Measurements from ENCODE around the gene LRRFIP1.
"Not testable (repeated sequence)": the region's sequence is repeated elsewhere in the genome, so short reads cannot be mapped to it uniquely, and the experiment has no call there.

Gene LRRFIP1

DNA sequence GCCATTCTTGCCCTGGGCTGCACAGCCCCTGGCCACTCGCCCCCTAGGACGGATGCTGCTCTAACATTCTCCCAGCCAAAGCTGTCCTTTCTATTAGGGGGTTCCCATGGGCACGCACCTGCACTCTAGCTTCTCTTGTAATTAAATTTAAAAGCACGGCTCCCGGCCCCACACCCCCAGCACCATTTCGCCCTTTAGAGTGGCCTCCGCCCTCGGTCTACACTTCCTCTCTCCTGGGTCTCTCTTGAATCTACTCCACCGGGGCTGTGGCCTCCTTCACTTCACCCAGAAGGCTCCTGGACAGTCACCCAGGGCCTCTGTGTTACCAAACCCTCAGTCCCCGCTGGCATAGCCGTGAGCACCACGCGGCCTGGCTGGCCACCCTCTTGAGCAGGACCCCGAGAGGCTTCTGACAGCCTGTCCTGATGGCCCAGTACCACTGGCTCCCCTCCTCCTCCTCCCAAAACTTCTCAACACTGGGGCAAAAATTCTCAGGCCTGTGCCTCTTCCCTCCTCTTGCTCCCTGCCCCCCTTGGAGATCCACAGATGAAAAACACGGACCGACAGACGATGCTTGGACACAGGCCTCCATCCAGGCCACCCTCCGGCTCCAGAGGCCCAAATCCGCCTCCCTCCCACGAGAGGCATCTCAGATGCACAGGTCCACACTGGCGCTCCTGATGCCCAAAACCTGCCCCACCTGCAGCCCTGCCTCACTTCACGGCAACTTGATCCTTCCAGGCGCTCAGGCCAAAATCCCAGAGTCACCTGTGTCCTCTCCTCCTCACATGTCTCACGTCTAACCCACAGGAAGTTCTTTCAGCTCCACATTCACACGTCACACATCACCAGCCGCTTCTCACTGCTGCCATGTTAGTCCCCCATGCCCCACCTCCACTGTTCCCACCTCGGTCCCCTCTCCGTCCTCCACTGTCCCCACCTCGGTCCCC, 29.9 kb upstream of the LRRFIP1 start:
- DNase-seq = no peak

DNA sequence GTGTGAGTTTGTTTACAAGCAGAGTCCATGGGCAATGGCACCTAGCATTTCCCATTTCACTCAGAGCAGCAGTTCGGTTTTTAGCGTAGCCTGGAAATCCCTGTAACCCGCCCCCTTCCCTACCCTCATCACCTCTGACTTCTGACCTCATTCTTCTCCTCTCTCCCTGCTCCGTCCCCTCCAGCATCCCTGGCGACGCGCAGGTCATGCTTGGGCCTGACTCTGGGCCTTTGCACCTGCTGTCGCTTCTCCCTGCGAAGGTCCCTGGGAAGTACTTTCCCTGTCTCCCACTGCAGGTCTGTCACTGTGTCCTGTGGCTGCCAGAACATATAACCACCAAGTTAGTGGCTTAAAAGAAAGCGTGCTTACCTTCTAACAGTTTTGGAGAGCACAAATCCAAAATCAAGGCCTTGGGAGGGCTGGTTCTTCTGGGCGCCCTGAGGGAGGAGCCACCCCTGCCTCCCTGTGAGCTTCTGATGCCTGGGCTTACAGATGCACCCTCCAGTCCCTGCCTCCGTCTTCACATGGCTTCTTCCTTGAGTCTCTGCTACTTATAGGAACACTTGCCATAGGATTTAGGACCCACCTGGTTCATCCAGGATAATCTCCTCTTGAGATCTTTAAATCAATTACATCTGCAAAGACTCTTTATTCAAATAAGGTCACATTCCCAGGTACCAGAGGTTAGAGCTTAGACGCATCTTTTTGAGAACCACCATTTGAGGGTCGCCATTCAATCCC, 28.7 kb upstream of the LRRFIP1 start:
- DNase-seq = no peak

DNA sequence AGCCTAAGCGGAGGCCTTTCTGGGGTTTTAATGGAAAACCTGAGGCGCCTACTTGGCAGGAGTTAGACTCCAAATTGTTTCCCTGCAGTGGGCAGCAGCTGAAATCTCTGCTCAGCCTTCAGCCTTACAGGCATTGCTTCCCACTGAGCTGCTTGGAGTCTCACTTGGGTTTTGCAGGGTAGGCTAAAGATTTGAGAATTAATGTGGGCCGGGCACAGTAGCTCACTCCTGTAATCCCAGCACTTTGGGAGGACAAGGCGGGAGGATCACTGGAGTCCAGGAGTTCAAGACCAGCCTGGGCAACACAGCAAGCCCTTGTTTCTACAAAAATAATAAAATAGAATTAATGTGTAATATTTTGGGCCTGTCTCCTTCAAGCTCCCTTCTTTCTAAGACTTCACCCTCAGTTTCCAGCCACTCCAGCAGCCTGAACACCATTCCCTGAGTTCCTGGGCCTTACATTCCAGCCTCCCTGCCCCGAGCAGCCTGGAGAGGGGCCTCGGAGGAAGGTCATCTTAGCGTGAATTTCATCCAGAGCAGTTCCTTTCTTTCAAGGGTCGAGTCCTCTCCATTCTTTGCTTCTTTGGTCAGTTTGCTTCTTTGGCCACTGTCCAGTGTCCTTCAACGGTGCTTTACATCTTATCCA, 27.8 kb upstream of the LRRFIP1 start:
- no peak for DNase-seq

DNA sequence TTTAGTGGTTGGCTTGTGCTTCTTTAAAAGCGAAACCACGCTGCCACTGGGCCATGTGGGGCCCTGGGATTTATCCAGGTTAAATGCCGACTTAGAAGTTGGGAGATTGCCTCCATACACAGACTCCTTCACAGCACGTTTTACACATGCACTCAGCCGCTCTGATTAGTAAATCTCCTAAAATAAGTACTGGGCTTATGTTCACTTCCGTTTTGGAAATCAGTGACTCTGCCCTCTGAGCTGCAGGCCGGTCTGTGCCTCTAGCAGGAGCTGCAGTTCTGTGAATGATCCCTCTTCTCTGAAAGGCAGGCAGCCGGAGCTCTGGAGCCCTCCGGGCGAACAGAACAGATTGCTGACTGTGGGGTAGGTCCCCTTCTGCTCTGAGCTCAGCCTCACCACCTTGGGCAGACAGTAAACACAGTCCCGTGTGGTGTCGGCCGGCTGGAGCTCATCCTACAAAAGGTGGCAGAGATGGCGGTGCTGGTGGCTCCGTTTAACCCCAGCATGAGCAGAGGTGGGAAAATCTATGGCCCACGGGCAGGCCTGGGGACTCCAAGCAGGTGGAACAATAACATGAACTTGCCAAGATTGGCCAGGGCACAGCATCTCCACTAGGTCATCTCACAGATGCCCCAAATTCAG, 27.1 kb upstream of the LRRFIP1 start:
- DNase-seq = no peak

DNA sequence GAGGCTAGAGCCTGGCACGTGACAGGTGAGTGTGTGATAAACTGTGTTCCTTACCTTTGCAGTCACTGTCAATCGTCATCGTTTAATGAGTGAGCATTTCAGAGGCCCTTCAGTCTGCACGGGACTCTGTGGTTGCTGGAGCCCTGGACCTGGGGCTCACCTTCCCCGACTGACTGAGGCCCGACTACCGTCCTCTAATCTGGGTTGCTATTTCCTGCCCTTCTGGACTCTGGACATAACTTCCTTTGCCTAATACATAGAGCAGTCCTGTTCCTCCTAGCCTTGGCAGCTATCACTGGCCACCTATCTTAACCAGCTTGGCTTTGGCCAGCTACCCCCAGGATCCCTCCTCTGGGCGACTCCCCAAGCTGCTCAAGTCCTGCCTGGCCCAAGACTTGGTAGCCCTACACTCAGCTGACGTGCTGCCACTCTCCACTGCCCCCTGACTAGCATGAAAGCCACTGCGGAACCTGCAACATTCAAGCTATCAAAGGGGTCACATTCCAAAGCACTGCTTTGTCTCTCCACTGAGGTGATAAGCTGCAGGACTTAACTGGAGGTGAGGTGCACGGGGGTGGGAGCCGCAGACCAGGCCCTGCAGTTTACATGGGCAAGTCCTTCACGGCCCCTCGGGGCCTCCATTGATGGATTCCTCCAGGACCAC, 25.8 kb upstream of the LRRFIP1 start:
- DNase-seq = no peak

DNA sequence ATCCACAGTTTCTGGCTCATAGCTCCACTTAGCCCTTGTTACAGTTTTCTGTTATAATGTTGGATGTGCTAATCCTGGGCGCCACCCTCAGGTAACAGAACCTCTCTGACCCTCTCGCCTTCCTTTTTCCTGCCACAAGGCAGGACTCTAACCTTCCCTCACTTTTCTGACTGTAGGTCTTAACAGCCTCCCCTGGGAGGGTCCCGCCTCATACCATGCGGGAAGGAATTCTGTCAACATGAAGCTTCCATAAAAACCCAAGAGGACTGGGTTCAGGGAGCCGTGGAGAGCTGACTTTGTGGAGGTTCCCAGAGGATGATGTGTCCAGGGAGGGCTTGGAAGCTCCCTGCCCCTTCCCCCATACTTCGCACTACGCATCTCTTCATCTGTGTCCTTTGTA, 25.0 kb upstream of the LRRFIP1 start:
- no peak for DNase-seq

DNA sequence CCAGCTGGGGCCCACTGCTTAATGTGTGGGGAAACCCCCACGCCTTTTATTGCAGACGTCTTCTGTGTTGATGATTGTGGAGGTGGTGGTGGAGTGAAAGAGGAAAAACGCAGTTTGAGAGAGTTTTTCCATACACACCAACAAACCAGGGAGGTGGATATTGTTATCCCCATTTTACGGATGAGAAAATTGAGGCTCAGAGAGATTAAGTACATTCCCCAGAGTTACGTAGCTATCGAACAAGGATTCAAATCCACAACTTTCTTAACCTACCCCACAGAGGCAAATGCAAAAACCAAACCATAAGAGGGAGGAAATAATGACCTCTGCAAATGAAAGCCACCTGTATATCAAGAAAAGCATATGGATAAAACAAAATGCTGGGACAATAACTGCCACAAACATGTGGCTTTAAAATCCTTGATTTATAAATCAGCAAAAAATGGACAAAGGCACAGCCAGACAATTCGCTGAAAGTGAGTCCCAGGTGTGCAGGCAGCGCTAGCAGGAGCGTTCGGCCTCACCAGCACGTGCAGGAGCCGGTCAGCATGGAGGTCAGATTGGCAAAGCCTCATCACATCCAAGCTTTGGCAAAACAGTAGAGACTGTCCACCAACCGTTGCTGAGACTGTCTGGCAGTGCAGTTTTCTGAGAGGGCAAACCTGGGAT, 24.2 kb upstream of the LRRFIP1 start:
- no peak for DNase-seq

DNA sequence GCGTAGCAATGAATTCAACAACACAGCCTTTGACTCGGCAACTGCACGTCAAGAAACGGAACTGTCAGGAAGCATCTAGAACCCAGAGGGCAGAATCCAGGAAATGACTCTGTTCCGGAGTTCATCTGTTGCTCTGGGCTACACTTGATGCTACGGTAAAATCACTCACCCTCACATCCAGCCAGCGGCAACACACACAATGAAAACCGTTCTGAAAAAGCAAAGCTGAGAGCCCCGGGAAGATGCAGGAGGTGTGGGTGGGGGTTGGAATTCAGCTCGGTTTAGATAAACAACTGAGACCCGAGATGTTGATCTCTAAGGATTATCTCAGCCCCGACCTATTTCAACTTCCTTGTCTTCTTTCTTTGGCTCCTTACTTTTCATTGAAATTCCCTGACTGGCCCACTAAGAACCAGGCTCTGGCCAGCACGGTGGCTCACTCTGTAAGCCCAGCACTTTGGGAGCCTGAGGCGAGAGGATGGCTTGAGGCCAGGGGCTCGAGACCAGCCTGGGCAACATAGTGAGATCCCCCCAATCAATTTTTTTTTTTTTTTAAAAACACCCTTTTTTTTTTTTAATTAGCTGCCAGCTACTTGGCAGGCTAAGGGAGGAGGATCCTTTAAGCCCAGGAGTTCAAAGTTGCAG, 23.5 kb upstream of the LRRFIP1 start:
- DNase-seq = peak; percentile 41

DNA sequence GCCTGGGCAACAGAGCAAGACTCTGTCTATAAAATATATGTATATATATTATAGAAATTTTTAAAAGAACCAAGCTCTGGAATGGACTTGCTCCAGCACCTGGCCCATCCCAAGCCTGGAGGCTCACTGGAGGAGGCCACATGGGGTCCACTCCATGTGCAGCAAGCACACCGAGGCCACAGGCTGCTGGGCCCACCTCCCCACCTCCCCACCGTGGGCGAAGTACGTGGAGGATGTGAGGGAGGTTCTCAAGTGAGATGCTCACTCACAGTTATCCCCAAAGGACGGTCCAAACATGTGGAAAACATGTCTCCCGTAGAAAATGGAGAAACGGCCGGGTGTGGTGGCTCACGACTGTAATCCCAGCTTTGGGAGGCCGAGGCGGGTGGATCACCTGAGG, 23.0 kb upstream of the LRRFIP1 start:
- DNase-seq = no peak

DNA sequence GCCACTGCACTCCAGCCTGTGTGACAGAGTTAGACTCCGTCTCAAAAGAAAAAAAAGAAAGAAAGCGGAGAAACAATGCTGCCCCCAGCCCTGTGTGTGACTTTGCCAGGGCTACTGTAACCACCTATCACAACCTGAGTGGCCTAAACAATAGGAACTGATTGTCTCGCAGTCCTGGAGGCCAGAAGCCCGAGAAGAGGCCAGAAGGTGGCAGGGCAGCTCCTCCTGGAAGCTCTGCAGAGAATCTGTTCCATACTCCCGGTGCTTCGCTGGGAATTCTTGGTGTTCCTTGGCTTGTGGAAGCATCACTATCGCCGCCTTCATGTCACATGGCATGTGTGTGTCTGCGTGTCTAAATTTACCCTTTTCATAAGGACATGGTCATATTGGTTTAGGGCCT, 22.4 kb upstream of the LRRFIP1 start:
- no peak for DNase-seq

DNA sequence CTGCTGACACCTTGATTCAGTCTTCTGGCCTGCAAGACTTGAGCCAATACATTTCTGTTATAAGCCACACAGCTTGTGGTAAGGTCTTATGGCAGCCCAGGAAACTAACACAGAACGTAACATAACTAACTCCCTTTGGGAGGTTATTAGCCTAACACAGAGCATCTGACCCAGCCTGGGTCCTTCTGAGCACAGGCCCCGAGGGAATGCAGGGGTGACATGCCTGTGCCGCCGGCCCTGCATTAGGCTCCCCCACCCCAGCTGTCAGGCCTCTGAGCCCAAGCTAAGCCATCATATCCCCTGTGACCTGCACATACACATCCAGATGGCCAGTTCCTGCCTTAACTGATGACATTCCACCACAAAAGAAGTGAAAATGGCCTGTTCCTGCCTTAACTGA, 20.9 kb upstream of the LRRFIP1 start:
- not testable (repeated sequence) for DNase-seq

DNA sequence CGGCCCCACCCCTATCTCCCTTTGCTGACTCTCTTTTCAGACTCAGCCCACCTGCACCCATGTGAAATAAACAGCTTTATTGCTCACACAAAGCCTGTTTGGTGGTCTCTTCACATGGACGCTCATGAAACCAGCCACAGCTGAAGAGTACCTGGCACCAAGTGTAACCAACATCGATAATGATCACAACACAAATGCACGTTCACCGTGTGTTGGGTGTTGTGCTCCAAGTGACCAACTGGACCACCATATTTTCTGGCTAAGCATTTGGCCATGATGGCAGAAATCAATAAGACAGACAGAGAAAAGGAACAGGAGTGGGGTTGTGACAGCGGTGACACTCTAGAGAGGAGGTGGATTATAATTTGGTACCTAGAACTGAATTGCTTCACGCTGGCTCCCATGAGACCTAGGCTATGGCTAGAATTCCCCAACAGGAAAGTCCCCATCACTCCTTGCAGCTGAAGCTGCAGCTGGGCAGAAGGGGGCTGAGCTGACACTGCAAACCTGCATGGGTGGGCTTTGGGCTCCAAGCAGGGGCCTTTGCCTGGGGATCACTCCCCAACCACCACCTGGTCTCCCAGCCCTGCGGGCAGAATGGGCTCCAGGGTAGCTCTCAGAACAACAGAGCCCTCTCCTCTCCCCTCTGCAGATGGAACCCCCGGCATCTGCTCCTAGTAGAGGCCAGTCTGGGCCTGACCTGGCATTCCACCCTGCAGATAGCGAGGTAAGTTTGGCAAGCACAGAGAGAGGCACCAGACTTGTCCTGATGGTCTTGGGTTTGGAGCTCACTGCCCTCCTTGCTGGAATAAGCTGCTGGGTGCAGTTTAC, 14.6 kb upstream of the LRRFIP1 start:
- DNase-seq = no peak

DNA sequence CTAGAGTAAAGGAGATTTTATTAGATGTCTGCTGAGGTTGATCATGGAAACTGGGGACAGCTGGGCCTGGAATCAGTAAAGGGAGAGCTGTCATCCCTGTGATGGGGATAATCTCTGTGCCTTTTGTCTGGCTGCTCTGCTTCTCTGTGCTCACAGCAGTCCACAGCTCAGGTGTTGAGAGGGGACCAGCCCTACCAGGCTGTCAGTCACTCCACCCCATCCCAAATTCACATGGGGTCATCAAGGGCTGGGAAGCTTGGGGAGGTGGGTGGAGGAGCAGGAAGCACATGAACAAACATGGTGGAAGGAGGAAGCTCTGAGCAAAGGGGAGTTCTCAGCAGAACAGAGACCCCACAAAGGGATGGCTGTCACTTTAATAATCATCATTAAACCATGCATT, 13.7 kb upstream of the LRRFIP1 start:
- no peak for DNase-seq

DNA sequence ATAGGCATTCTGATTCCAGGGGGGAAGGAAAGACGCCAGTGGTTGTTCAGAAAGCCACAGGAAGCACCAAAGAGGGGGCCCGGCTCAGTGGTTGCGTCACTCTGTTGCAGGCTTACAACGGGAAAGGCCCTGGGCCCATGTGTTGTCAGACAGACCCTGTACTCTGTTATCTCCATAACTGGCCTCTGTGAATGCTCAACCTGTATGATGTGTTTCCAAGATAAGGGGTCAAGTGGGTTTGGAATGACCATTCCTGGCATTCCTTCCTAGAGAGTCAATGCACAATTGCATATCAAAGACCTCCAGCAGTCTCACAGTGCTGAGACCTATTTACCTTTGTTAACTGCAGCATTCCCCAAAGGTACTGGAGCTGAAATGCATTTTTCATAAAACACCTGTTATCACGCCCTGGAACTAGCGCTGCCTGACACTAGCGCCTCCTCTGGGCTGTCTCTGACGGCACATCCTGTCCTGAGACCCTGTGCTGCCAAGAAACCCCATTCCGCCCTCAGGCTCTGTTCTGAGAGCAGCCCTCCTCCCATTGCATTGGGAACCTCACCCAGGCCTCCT, 13.2 kb upstream of the LRRFIP1 start:
- DNase-seq = no peak

DNA sequence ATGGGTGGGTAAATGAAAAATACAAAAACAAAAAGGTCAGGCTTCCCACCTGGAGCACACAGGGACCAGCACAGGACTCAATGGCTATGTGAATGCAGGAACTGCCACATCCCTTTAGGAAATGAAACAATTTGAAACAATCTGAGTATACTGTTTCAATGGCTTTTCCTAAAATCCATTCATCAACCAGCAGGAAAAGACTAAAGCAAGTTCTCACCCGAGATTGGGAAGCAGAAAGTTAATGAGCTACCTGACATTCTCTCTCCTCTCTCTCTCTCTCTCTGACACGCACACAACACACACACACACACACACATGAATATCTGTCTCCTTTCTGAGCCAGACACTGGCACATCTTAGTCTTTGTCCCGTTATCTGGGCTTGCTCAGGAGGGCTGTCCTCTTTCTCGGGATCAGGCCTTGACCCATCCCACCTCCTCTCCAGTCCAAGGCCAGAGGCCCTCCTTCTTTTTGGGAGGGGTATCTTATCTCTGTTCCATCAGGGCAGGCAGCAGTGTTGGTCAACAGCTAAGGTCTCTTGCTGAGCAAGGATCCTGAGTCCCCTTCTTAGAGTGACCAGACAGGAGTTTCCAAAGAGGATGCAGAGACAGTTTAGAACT, 11.6 kb upstream of the LRRFIP1 start:
- no peak for DNase-seq

DNA sequence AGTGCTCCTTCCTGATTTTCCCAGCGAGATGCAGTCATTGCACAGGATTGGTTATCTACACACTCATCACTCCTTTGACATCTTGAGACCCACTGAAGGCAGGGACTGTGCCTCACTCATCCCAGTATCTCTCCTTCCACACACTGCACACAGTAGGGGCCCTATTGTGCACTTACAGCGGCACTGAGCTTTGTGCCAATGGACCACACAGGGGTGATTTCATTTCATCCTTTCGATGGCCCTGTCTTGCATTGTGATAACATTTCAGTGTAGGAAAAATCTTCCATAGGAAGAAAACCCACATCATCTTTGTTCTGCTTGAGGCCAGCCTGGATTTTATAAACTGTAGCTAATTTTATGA, 11.0 kb upstream of the LRRFIP1 start:
- DNase-seq = no peak

DNA sequence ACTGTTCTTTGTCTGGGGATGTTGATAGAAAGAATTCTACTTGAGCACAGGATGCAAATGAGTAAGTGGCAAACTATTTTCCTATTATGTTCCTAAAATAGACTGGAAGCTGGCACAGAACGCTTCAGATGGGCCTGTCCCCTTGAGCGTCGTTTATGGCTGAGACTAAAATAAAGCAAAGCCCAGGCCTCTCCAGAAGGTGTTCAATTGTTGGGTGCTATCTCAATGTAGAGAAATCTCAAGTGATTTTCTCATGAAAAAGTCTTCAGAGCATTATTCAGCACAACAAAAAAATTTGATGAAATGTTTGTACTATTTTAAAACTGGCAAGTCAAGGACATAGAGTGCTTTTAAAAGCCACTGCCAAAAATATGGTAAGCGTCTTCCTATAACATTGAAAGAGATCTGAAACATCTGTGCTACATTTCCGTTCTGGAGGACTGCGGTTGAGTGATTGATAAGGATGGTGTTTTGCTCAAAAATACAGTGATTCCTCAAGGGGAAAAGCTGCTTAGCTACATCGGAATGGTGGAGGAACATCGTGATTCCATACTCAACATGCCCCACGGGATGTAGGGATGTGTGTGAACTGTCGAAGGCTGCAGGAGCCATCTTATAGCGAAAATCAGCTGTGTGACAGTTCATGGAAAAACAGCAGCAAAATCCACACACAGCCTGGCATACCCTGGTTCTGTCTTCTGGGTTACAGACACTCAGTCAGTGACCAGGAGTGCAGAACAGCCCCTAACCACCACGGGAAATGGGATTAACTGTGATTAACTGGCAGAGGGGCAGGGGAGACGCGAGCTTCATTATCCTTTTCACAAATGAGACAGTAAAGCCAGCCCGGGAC, 10.4 kb upstream of the LRRFIP1 start:
- DNase-seq = no peak

DNA sequence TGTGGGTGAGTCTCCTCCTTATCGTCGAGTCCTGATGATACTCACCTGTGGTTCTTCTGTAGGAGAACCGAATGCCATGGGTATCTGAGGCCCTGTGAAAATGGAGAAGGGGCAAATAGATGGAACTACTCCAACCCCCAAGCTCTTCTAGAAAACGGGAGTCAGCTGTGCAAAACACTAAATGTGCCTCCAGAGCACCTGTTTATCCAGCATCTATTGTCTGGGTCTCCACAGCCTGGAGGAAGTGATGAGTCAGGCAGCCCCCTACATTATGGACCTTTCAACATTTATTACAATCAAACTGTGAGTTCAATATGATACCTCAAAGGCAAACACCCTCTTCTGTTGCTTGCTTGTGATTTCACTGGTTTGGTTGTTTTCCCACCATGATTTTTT, 9.8 kb upstream of the LRRFIP1 start:
- no peak for DNase-seq

DNA sequence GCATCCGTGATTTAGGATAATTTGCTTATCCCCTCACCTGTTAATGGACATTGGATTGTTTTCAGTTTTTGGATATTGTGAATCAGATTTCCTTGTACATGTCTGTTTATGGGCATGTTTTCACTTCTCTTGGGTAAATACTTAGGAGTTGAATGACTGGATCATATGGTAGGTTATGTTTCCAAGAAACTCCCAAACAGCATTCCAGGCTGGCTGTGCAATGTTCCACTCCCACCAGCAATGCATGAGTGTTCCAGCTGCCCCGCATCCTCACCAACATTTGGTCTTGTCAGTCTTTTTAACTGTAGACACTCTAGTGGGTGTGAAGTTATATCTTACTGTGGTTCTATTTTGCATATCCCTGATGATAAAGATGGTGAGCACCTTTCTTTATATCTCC, 8.9 kb upstream of the LRRFIP1 start:
- no peak for DNase-seq
